Suprapubic skin (tissue), 4 donors: ENCODE data around the gene KIF1C.

Experiments
- CTCF ChIP-seq, 2 donors: fragments of 200-600 bp in 1 of 2; fragments of 450-650 bp in 1 of 2; sonication (generic) in 1 of 2; IDR thresholded peaks; one replicate each; pipeline ENCODE4 v1.5.1; 2016 to 2019; ENCODE audit warnings: antibody characterized with exemption in 2 of 2, mild to moderate bottlenecking in 1 of 2, moderate library complexity in 1 of 2
- EP300 ChIP-seq: sonication (generic); formaldehyde crosslinking; IDR thresholded peaks from one replicate; pipeline ENCODE4 v1.6.1; 2017; ENCODE audit warnings: antibody characterized with exemption
- POLR2A ChIP-seq, 2 donors: fragments of 450-650 bp; IDR thresholded peaks; one replicate each; pipeline ENCODE4 v1.6.1; 2017; ENCODE audit warnings: antibody characterized with exemption in 2 of 2, mild to moderate bottlenecking in 2 of 2, moderate library complexity in 2 of 2
- POLR2AphosphoS5 ChIP-seq, 3 donors: sonication (generic); formaldehyde crosslinking; IDR thresholded peaks; one replicate each; pipeline ENCODE4 v1.6.1; 2017; ENCODE audit warnings: antibody characterized with exemption in 3 of 3

GRCh38 chr17:4949321-4950074 is 48.3 kb upstream of the KIF1C start:
- TF ChIP-seq CTCF (IDR thresholded peaks at IDR 0.05) (no peak), EP300 (no peak), POLR2A (IDR thresholded peaks at IDR 0.05) (no peak), POLR2AphosphoS5 (IDR thresholded peaks at IDR 0.05) (no peak)
